Glutamatergic neuron (in vitro differentiated cells): ENCODE measurements around the gene HMOX1. TPM values are rescaled to one million over a fixed set of nuclear protein-coding genes. Genes with fewer than 3 reads are reported as not detected.

Experiments
- DNase-seq: peaks from one replicate; pipeline ENCODE4 v3.0.0; 2022
- H3K27ac Mint-ChIP-seq: one replicate; pipeline ENCODE4 v1.8.0; 2020; ENCODE audit warnings: mild to moderate bottlenecking, mixed read lengths, inconsistent platforms; ENCODE audit not compliant: unreplicated experiment
- H3K27me3 Mint-ChIP-seq: one replicate; pipeline ENCODE4 v1.8.0; 2020; ENCODE audit warnings: mild to moderate bottlenecking, moderate library complexity, mixed read lengths, inconsistent platforms; ENCODE audit not compliant: unreplicated experiment
- H3K36me3 Mint-ChIP-seq: one replicate; pipeline ENCODE4 v1.8.0; 2020; ENCODE audit warnings: mild to moderate bottlenecking, mixed read lengths, inconsistent platforms; ENCODE audit not compliant: unreplicated experiment
- H3K4me1 Mint-ChIP-seq: one replicate; pipeline ENCODE4 v1.8.0; 2020; ENCODE audit warnings: mild to moderate bottlenecking, low read depth, mixed read lengths, inconsistent platforms; ENCODE audit not compliant: unreplicated experiment
- H3K4me3 Mint-ChIP-seq: one replicate; pipeline ENCODE4 v1.8.0; 2020; ENCODE audit warnings: mild to moderate bottlenecking, mixed read lengths, inconsistent platforms; ENCODE audit not compliant: unreplicated experiment
- H3K9me3 Mint-ChIP-seq: one replicate; pipeline ENCODE4 v1.8.0; 2020; ENCODE audit warnings: mild to moderate bottlenecking, moderate library complexity, mixed read lengths, inconsistent platforms; ENCODE audit not compliant: unreplicated experiment
- CTCF ChIP-seq: fragments of 200-600 bp; sonication (generic); IDR thresholded peaks from one replicate; pipeline ENCODE4 v1.5.0; 2021; ENCODE audit not compliant: partially characterized antibody, unreplicated experiment
- total RNA-seq: library from RNA; stranded (reverse); fragmentation: NEBNext Ultra II Directional; extraction: Animal tissue kit (Norgen Biotek cat#: 25700); gene quantifications from one replicate; pipeline ENCODE4 v1.2.1, GENCODE V29; 2021; ENCODE audit not compliant: unreplicated experiment

Gene HMOX1
- total RNA-seq, 1 donor from 2014 or later, result 14.9 TPM

- H3K4me3 Mint-ChIP-seq, result no peak overlapping the region
- no peak for TF ChIP-seq CTCF
- peaks cover 6% of the 10 kb centered on the region for H3K9me3 Mint-ChIP-seq
- no peak for DNase-seq
- H3K27ac Mint-ChIP-seq, result no peak overlapping the region
- no peaks in the 10 kb centered on the region for H3K36me3 Mint-ChIP-seq
- peaks cover 6% of the 10 kb centered on the region for H3K4me1 Mint-ChIP-seq
- peaks cover 8% of the 10 kb centered on the region for H3K27me3 Mint-ChIP-seq
These were observed 33.4 kb upstream of the HMOX1 start for GRCh38 chr22:35347462-35347861.

- peaks cover 6% of the 10 kb centered on the region for H3K9me3 Mint-ChIP-seq
- no peak for DNase-seq
- H3K4me1 Mint-ChIP-seq, result peaks cover 6% of the 10 kb centered on the region
- TF ChIP-seq CTCF, result no peak
- H3K4me3 Mint-ChIP-seq, result no peak overlapping the region
- H3K27ac Mint-ChIP-seq, result no peak overlapping the region
- H3K36me3 Mint-ChIP-seq, result no peaks in the 10 kb centered on the region
- peaks cover 8% of the 10 kb centered on the region for H3K27me3 Mint-ChIP-seq
These were observed 32.8 kb upstream of the HMOX1 start for GRCh38 chr22:35348026-35348590.

DNA sequence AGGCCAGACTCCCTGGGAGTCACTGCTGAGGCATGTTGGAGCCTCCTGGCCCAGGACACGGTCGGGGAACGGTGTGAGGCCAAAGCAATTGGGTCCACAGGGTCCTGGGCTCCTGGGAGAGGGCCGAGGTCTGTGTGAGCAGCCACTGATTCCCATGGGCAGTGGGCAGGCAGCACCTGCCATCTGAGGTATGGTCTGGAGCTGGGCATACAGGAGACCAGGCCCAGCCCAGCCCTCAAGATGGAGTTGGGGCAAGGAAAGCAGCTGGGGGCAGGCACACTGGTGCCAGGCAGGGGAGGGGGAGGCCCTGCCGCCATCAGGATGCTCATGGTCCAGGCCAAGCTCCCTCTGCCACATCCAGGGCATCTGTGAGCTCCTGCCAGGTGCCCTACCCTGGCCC is 32.2 kb upstream of the HMOX1 start:
- H3K4me1 Mint-ChIP-seq, result peaks cover 6% of the 10 kb centered on the region
- TF ChIP-seq CTCF, result no peak
- H3K36me3 Mint-ChIP-seq, result no peaks in the 10 kb centered on the region
- peaks cover 8% of the 10 kb centered on the region for H3K27me3 Mint-ChIP-seq
- H3K4me3 Mint-ChIP-seq, result no peak overlapping the region
- peaks cover 6% of the 10 kb centered on the region for H3K9me3 Mint-ChIP-seq
- no peak for DNase-seq
- no peak overlapping the region for H3K27ac Mint-ChIP-seq

- Mint-ChIP-seq H3K4me3 (no peak overlapping the region), H3K36me3 (no peaks in the 10 kb centered on the region), H3K4me1 (peaks cover 6% of the 10 kb centered on the region), H3K27me3 (peaks cover 8% of the 10 kb centered on the region), H3K9me3 (peaks cover 6% of the 10 kb centered on the region), H3K27ac (no peak overlapping the region)
- no peak for DNase-seq
- no peak for TF ChIP-seq CTCF
These were observed 31.6 kb upstream of the HMOX1 start for GRCh38 chr22:35349368-35349703.

GRCh38 chr22:35349704-35350538 is 31.0 kb upstream of the HMOX1 start:
- Mint-ChIP-seq H3K27ac (no peak overlapping the region), H3K4me3 (no peak overlapping the region), H3K4me1 (peaks cover 6% of the 10 kb centered on the region), H3K27me3 (peaks cover 8% of the 10 kb centered on the region), H3K9me3 (peaks cover 4% of the 10 kb centered on the region), H3K36me3 (no peaks in the 10 kb centered on the region)
- no peak for DNase-seq
- TF ChIP-seq CTCF, result no peak
